ENCODE results near the gene DENND5B. TPM values are rescaled to one million over a fixed set of nuclear protein-coding genes. Genes with fewer than 3 reads are reported as not detected.
"Not testable (repeated sequence)": the region's sequence is repeated elsewhere in the genome, so short reads cannot be mapped to it uniquely, and the experiment has no call there.

DENND5B gene
- polyA plus RNA-seq, 4 donors = 4.1 to 36.9 (median 8.2) TPM

- no peaks in the 10 kb centered on the region for H3K4me1 ChIP-seq (ENCODE audit: control insufficient read depth in 3 of 3, insufficient read depth in 2 of 3, low read depth in 1 of 3, low read length in 2 of 3)
- H3K27ac ChIP-seq (ENCODE audit: low read depth in 1 of 3, low read length in 2 of 3) = no peak overlapping the region
- FAIRE-seq (no peak), DNase-seq (no peak)
- peaks cover 3 to 31% (median 13%) of the 10 kb centered on the region in 3 donors for H3K36me3 ChIP-seq (ENCODE audit: control insufficient read depth in 3 of 3, insufficient read depth in 2 of 3, low read depth in 1 of 3, low read length in 3 of 3)
- no peak overlapping the region for H3K4me3 ChIP-seq (ENCODE audit: low read depth in 1 of 3, low read length in 3 of 3)
- no peaks in the 10 kb centered on the region for H3K9me3 ChIP-seq (ENCODE audit: control insufficient read depth in 2 of 2, insufficient read depth in 1 of 2, low read depth in 1 of 2, low read length in 1 of 2)
- 68 to 79% (median 73%) methylated on average over 2 of the region's 2 CpGs for WGBS, 3 donors
- H3K27me3 ChIP-seq (ENCODE audit: control insufficient read depth in 3 of 3, insufficient read depth in 3 of 3, low read length in 3 of 3) = no peaks in the 10 kb centered on the region
Observed at GRCh38 chr12:31387011-31387410, 203.9 kb downstream of the DENND5B start.

- H3K27ac ChIP-seq (ENCODE audit: low read depth in 1 of 3, low read length in 2 of 3) = no peak overlapping the region
- no peak overlapping the region for H3K4me3 ChIP-seq (ENCODE audit: low read depth in 1 of 3, low read length in 3 of 3)
- WGBS, 3 donors = 68 to 91% (median 84%) methylated on average over 2 of the region's 2 CpGs
- H3K27me3 ChIP-seq (ENCODE audit: control insufficient read depth in 3 of 3, insufficient read depth in 3 of 3, low read length in 3 of 3) = no peaks in the 10 kb centered on the region
- no peaks in the 10 kb centered on the region for H3K4me1 ChIP-seq (ENCODE audit: control insufficient read depth in 3 of 3, insufficient read depth in 2 of 3, low read depth in 1 of 3, low read length in 2 of 3)
- DNase-seq = no peak
- peaks cover 0 to 25% (median 13%) of the 10 kb centered on the region in 3 donors for H3K36me3 ChIP-seq (ENCODE audit: control insufficient read depth in 3 of 3, insufficient read depth in 2 of 3, low read depth in 1 of 3, low read length in 3 of 3)
- no peaks in the 10 kb centered on the region for H3K9me3 ChIP-seq (ENCODE audit: control insufficient read depth in 2 of 2, insufficient read depth in 1 of 2, low read depth in 1 of 2, low read length in 1 of 2)
- no peak for FAIRE-seq
Observed at GRCh38 chr12:31386364-31386777, 204.6 kb downstream of the DENND5B start.

GRCh38 chr12:31377210-31377609 lies 213.7 kb downstream of the DENND5B start:
- WGBS, 3 donors = 85 to 91% (median 86%) methylated on average over 7 to 8 of the region's 8 CpGs
- not testable (repeated sequence) for H3K4me1 ChIP-seq (ENCODE audit: control insufficient read depth in 3 of 3, insufficient read depth in 2 of 3, low read depth in 1 of 3, low read length in 2 of 3); H3K27ac ChIP-seq (ENCODE audit: low read depth in 1 of 3, low read length in 2 of 3); DNase-seq; H3K36me3 ChIP-seq (ENCODE audit: control insufficient read depth in 3 of 3, insufficient read depth in 2 of 3, low read depth in 1 of 3, low read length in 3 of 3); H3K27me3 ChIP-seq (ENCODE audit: control insufficient read depth in 3 of 3, insufficient read depth in 3 of 3, low read length in 3 of 3); H3K4me3 ChIP-seq (ENCODE audit: low read depth in 1 of 3, low read length in 3 of 3); H3K9me3 ChIP-seq (ENCODE audit: control insufficient read depth in 2 of 2, insufficient read depth in 1 of 2, low read depth in 1 of 2, low read length in 1 of 2); FAIRE-seq

- H3K27ac ChIP-seq (ENCODE audit: low read depth in 1 of 3, low read length in 2 of 3); FAIRE-seq; H3K9me3 ChIP-seq (ENCODE audit: control insufficient read depth in 2 of 2, insufficient read depth in 1 of 2, low read depth in 1 of 2, low read length in 1 of 2); H3K4me3 ChIP-seq (ENCODE audit: low read depth in 1 of 3, low read length in 3 of 3); DNase-seq; H3K4me1 ChIP-seq (ENCODE audit: control insufficient read depth in 3 of 3, insufficient read depth in 2 of 3, low read depth in 1 of 3, low read length in 2 of 3); H3K36me3 ChIP-seq (ENCODE audit: control insufficient read depth in 3 of 3, insufficient read depth in 2 of 3, low read depth in 1 of 3, low read length in 3 of 3); H3K27me3 ChIP-seq (ENCODE audit: control insufficient read depth in 3 of 3, insufficient read depth in 3 of 3, low read length in 3 of 3): not testable (repeated sequence)
- WGBS, 3 donors = 84 to 86% (median 85%) methylated on average over 5 to 6 of the region's 6 CpGs
Observed at GRCh38 chr12:31375422-31375821, 215.5 kb downstream of the DENND5B start.

GRCh38 chr12:31371256-31371620 lies 219.7 kb downstream of the DENND5B start:
- Histone ChIP-seq H3K4me3 (ENCODE audit: low read depth in 1 of 3, low read length in 3 of 3) (no peak overlapping the region), H3K9me3 (ENCODE audit: control insufficient read depth in 2 of 2, insufficient read depth in 1 of 2, low read depth in 1 of 2, low read length in 1 of 2) (no peaks in the 10 kb centered on the region), H3K4me1 (ENCODE audit: control insufficient read depth in 3 of 3, insufficient read depth in 2 of 3, low read depth in 1 of 3, low read length in 2 of 3) (peaks cover 0 to 24% (median 4%) of the 10 kb centered on the region in 3 donors), H3K36me3 (ENCODE audit: control insufficient read depth in 3 of 3, insufficient read depth in 2 of 3, low read depth in 1 of 3, low read length in 3 of 3) (no peaks in the 10 kb centered on the region), H3K27ac (ENCODE audit: low read depth in 1 of 3, low read length in 2 of 3) (peak overlapping the region; percentile 93 to 97 (median 94)), H3K27me3 (ENCODE audit: control insufficient read depth in 3 of 3, insufficient read depth in 3 of 3, low read length in 3 of 3) (no peaks in the 10 kb centered on the region)
- FAIRE-seq (no peak), DNase-seq (peak; percentile 91 to 92)
- WGBS, 3 donors = 27 to 69% (median 35%) methylated on average over 2 of the region's 2 CpGs

GRCh38 chr12:31370531-31371255 lies 220.2 kb downstream of the DENND5B start:
- H3K4me1 ChIP-seq (ENCODE audit: control insufficient read depth in 3 of 3, insufficient read depth in 2 of 3, low read depth in 1 of 3, low read length in 2 of 3) = peaks cover 0 to 24% (median 4%) of the 10 kb centered on the region in 3 donors
- DNase-seq (peak; percentile 93 to 96), FAIRE-seq (no peak)
- H3K27ac ChIP-seq (ENCODE audit: low read depth in 1 of 3, low read length in 2 of 3) = peak overlapping the region; percentile 93 to 97 (median 94)
- H3K4me3 ChIP-seq (ENCODE audit: low read depth in 1 of 3, low read length in 3 of 3) = peak overlapping the region in 2 of 3 donors; percentile 13 to 40
- H3K27me3 ChIP-seq (ENCODE audit: control insufficient read depth in 3 of 3, insufficient read depth in 3 of 3, low read length in 3 of 3) = no peaks in the 10 kb centered on the region
- H3K9me3 ChIP-seq (ENCODE audit: control insufficient read depth in 2 of 2, insufficient read depth in 1 of 2, low read depth in 1 of 2, low read length in 1 of 2) = no peaks in the 10 kb centered on the region
- no peaks in the 10 kb centered on the region for H3K36me3 ChIP-seq (ENCODE audit: control insufficient read depth in 3 of 3, insufficient read depth in 2 of 3, low read depth in 1 of 3, low read length in 3 of 3)
- WGBS, 3 donors = 11 to 41% (median 28%) methylated on average over 10 of the region's 10 CpGs

- Histone ChIP-seq H3K9me3 (ENCODE audit: control insufficient read depth in 2 of 2, insufficient read depth in 1 of 2, low read depth in 1 of 2, low read length in 1 of 2) (no peaks in the 10 kb centered on the region), H3K4me1 (ENCODE audit: control insufficient read depth in 3 of 3, insufficient read depth in 2 of 3, low read depth in 1 of 3, low read length in 2 of 3) (peaks cover 0 to 24% (median 4%) of the 10 kb centered on the region in 3 donors), H3K4me3 (ENCODE audit: low read depth in 1 of 3, low read length in 3 of 3) (peak overlapping the region in 1 of 3 donors; percentile 40), H3K36me3 (ENCODE audit: control insufficient read depth in 3 of 3, insufficient read depth in 2 of 3, low read depth in 1 of 3, low read length in 3 of 3) (no peaks in the 10 kb centered on the region), H3K27ac (ENCODE audit: low read depth in 1 of 3, low read length in 2 of 3) (peak overlapping the region; percentile 93 to 97 (median 94)), H3K27me3 (ENCODE audit: control insufficient read depth in 3 of 3, insufficient read depth in 3 of 3, low read length in 3 of 3) (no peaks in the 10 kb centered on the region)
- DNase-seq (peak; percentile 69 to 82), FAIRE-seq (no peak)
- WGBS, 3 donors = 36 to 50% (median 43%) methylated on average over 21 of the region's 21 CpGs
Observed at GRCh38 chr12:31369712-31370521, 221.0 kb downstream of the DENND5B start.

- Histone ChIP-seq H3K9me3 (ENCODE audit: control insufficient read depth in 2 of 2, insufficient read depth in 1 of 2, low read depth in 1 of 2, low read length in 1 of 2) (no peaks in the 10 kb centered on the region), H3K4me3 (ENCODE audit: low read depth in 1 of 3, low read length in 3 of 3) (no peak overlapping the region), H3K27ac (ENCODE audit: low read depth in 1 of 3, low read length in 2 of 3) (peak overlapping the region; percentile 5 to 51 (median 24)), H3K4me1 (ENCODE audit: control insufficient read depth in 3 of 3, insufficient read depth in 2 of 3, low read depth in 1 of 3, low read length in 2 of 3) (peaks cover 0 to 27% (median 4%) of the 10 kb centered on the region in 3 donors), H3K36me3 (ENCODE audit: control insufficient read depth in 3 of 3, insufficient read depth in 2 of 3, low read depth in 1 of 3, low read length in 3 of 3) (no peaks in the 10 kb centered on the region), H3K27me3 (ENCODE audit: control insufficient read depth in 3 of 3, insufficient read depth in 3 of 3, low read length in 3 of 3) (no peaks in the 10 kb centered on the region)
- 42 to 49% (median 42%) methylated on average over 8 of the region's 8 CpGs for WGBS, 3 donors
- FAIRE-seq (no peak), DNase-seq (peak in 1 of 2 donors; percentile 46)
Observed at GRCh38 chr12:31368666-31369361, 222.1 kb downstream of the DENND5B start.

Measured in small intestine (tissue), 7 donors.